Ascending aorta (tissue), 2 donors: ENCODE measurements around the gene PRPF19. TPM values are rescaled to one million over a fixed set of nuclear protein-coding genes. Genes with fewer than 3 reads are reported as not detected.

ENCODE experiments used
- DNase-seq, 2 donors: peaks; one replicate each; pipeline ENCODE4 v3.0.0-alpha.2; 2019; ENCODE audit warnings: low spot score in 2 of 2
- H3K27ac ChIP-seq, 2 donors: fragments of 200-600 bp; sonication (generic); one replicate each; pipeline ENCODE4 v1.5.1; 2016 to 2017; ENCODE audit warnings: mild to moderate bottlenecking in 1 of 2
- H3K27me3 ChIP-seq: fragments of 200-600 bp; sonication (generic); one replicate; pipeline ENCODE4 v1.5.1; 2017
- H3K36me3 ChIP-seq, 2 donors: fragments of 200-600 bp; sonication (generic); one replicate each; pipeline ENCODE4 v1.5.1; 2016
- H3K4me1 ChIP-seq, 2 donors: fragments of 200-600 bp; sonication (generic); one replicate each; pipeline ENCODE4 v1.5.1; 2016 to 2017; ENCODE audit warnings: mild to moderate bottlenecking in 1 of 2
- H3K4me3 ChIP-seq, 2 donors: fragments of 200-600 bp; sonication (generic); one replicate each; pipeline ENCODE4 v1.5.1; 2016 to 2017; ENCODE audit warnings: mild to moderate bottlenecking in 1 of 2
- H3K9me3 ChIP-seq, 2 donors: fragments of 200-600 bp; sonication (generic); one replicate each; pipeline ENCODE4 v1.5.1; 2016
- intact Hi-C: fragments of 100-400 bp; cut with DNase I; formaldehyde crosslinking; loops from one replicate; pipeline ENCODE4 v1.15.1; 2023
- total RNA-seq: library from RNA; depleted of rRNA; stranded (reverse); fragments of >200 nt; gene quantifications from one replicate; pipeline ENCODE4 v1.1.0, GENCODE V29; 2016
- TF ChIP-seq, protein P1 (sequence below), 3 experiments: fragments of 200-600 bp in 2 of 3; fragments of 450-650 bp in 1 of 3; sonication (generic) in 2 of 3; IDR thresholded peaks; one replicate each; pipeline ENCODE4 v1.5.1; 2016 to 2019; ENCODE audit warnings: antibody characterized with exemption in 3 of 3, mild to moderate bottlenecking in 1 of 3, moderate library complexity in 1 of 3

PRPF19 gene
- total RNA-seq, 1 donor from 2014 or later, result 61.6 TPM

DNA sequence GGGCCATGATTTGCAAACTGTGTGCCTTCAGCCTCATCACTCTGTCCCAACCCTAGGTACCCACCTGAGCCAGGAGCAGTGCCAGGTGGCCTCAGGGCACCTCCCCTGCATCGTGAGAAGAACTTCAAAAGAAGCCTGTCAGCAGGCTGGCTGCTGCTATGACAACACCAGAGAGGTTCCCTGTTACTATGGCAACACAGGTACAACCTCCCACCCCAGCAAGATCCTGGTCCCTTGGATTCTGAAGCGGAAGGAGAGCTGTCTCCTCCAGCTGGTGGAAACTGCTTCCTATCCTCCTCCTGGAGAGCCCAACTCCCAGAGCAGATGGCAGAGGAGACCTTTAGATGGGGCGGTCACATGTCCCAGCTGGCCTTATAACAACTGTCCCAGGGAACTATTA, 36.1 kb downstream of the PRPF19 start:
- H3K9me3 ChIP-seq, result no peaks in the 10 kb centered on the region
- no peaks in the 10 kb centered on the region for H3K36me3 ChIP-seq
- peak in 1 of 2 donors; percentile 44 for DNase-seq
- intact Hi-C loops, result no loop called here
- no peak overlapping the region for H3K27ac ChIP-seq
- H3K4me1 ChIP-seq, result no peaks in the 10 kb centered on the region
- no peak overlapping the region for H3K4me3 ChIP-seq
- TF ChIP-seq, protein P1, sequence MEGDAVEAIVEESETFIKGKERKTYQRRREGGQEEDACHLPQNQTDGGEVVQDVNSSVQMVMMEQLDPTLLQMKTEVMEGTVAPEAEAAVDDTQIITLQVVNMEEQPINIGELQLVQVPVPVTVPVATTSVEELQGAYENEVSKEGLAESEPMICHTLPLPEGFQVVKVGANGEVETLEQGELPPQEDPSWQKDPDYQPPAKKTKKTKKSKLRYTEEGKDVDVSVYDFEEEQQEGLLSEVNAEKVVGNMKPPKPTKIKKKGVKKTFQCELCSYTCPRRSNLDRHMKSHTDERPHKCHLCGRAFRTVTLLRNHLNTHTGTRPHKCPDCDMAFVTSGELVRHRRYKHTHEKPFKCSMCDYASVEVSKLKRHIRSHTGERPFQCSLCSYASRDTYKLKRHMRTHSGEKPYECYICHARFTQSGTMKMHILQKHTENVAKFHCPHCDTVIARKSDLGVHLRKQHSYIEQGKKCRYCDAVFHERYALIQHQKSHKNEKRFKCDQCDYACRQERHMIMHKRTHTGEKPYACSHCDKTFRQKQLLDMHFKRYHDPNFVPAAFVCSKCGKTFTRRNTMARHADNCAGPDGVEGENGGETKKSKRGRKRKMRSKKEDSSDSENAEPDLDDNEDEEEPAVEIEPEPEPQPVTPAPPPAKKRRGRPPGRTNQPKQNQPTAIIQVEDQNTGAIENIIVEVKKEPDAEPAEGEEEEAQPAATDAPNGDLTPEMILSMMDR (IDR thresholded peaks at IDR 0.05), result no peak
- no peaks in the 10 kb centered on the region for H3K27me3 ChIP-seq

DNA sequence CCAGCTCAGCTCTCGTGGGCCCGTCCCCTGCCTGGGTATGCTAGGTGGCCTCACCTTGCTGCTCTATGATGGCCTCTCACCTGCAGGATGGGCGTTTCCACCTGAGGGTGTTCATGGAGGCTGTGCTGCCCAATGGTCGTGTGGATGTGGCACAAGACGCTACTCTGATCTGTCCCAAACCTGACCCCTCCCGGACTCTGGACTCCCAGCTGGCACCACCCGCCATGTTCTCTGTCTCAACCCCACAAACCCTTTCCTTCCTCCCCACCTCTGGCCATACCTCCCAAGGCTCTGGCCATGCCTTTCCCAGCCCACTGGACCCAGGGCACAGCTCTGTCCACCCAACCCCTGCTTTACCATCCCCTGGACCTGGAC, 36.9 kb downstream of the PRPF19 start:
- no peak overlapping the region for H3K4me3 ChIP-seq
- H3K36me3 ChIP-seq, result no peaks in the 10 kb centered on the region
- H3K9me3 ChIP-seq, result no peaks in the 10 kb centered on the region
- H3K4me1 ChIP-seq, result no peaks in the 10 kb centered on the region
- H3K27ac ChIP-seq, result no peak overlapping the region
- DNase-seq, result peak in 1 of 2 donors; percentile 52
- TF ChIP-seq, protein P1 (IDR thresholded peaks at IDR 0.05), result no peak
- H3K27me3 ChIP-seq, result no peaks in the 10 kb centered on the region
- intact Hi-C loops, result no loop called here

DNA sequence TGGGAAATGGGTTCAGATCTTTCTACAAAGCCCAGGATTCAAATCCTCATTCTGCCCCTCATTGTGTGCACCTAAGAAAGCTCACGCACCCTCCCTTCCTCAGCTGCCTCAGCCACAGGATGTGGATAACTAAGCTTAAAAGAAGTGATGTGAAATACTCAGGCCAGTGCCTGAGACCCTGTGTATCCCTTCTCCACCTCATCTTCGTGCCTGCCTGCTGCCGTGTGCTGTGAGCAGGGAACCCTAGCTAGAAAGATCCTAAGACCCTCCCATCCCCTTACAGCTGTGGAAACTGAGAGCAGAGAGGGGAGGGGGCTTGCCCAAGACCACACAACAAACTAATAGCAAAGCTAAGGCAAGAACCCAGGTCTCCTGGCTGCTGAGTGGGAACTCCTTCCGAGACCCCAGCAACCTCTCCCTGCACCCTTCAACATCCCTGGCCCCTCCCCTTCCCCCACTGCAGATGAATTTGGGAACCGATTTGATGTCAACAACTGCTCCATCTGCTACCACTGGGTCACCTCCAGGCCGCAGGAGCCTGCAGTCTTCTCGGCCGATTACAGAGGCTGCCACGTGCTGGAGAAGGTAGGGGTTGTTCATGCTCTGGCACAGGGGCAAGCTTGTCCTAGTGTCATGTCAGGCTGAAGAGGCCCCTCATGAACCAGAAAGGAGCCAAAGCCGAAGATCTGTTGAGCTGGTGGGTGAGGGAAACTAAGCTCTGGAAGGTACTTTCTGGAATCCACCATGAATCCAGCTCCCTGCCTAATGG, 37.5 kb downstream of the PRPF19 start:
- Histone ChIP-seq H3K27ac (no peak overlapping the region), H3K27me3 (no peaks in the 10 kb centered on the region), H3K4me1 (no peaks in the 10 kb centered on the region), H3K4me3 (no peak overlapping the region), H3K9me3 (no peaks in the 10 kb centered on the region), H3K36me3 (no peaks in the 10 kb centered on the region)
- TF ChIP-seq, protein P1 (IDR thresholded peaks at IDR 0.05), result no peak
- DNase-seq, result peak in 1 of 2 donors; percentile 58
- intact Hi-C loops, result no loop called here

DNA sequence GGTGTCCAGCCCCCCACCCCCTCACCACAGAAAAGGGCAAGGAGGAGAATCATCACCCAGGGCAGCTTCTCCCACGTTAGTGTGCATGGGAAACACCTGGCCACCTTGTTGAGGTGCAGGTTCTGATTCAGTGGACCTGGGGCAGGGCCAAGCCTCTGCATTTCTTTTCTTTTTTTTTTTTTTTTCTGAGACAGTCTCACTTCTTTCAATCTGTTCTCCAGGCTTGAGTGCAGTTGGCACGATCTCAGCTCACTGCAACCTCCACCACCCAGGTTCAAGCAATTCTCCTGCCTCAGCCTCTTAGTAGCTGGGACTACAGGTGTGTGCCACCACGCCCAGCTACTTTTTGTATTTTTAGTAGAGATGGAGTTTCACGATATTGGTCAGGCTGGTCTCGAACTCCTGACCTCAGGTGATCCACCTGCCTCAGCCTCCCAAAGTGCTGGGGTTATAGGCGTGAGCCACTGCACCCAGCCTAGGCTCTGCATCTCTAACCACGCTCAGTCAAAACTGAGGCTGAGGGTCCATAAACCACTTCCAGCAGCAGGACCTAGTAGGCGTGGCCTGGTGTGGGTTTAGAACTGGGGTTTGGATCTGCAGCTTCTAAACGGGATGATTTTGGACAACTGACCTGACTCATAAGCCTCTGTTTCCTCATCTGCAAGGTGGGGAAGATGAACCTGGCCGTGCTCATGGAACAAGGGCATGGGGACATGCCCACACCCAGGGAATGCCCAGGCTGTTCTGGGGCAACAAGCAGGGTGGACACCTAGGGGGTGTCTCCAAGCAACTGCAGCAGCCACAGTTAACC, 38.3 kb downstream of the PRPF19 start:
- no peaks in the 10 kb centered on the region for H3K9me3 ChIP-seq
- TF ChIP-seq, protein P1 (IDR thresholded peaks at IDR 0.05), result no peak
- H3K27ac ChIP-seq, result no peak overlapping the region
- H3K36me3 ChIP-seq, result no peaks in the 10 kb centered on the region
- H3K27me3 ChIP-seq, result no peaks in the 10 kb centered on the region
- intact Hi-C loops, result no loop called here
- H3K4me1 ChIP-seq, result no peaks in the 10 kb centered on the region
- no peak overlapping the region for H3K4me3 ChIP-seq
- peak in 1 of 2 donors; percentile 50 for DNase-seq

DNA sequence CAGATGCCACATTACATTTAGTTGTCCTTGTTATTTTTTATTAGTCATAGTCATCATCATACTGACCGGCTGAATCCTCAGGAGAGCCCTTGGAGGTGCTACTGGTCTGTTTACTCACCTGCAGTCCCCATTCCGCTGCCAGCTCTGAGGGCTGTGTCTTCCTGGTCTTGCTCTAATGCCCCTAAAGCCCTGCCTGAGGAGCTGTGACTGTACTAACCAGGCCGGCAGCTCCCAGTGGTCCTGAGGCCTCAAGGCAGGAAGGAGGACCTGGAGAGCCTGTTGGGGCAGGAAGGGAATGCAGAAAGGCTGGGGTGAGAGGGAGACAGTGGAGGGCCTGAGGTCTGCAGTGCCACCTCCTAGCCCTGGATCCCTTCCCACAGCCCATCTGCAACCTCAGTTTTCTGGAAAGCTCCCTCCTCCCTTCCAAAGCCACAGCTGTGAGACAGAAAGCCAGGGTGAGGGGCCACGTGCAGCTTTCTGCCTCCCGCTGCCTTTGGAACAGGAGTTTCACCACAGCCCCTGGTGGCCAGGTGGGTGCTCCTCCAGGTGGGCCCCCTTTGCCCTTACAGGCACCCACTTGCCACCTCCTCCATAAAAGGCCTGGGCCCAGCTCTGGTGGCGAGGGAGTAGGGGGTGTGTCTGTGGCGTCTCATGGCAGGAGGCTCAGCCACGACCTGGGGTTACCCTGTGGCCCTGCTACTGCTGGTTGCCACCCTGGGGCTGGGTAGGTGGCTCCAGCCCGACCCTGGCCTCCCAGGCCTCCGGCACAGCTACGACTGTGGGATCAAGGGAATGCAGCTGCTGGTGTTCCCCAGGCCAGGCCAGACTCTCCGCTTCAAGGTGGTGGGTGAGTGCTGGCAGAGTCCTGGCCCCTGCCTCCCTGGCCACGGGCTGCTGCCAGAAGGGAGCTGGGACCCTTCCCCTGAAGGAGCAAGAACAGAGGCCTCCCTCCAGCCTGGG, 39.2 kb downstream of the PRPF19 start, which contains the start of gene ZP1:
TSS of gene ZP1 (plus strand) at position 632 of the 960 bp plus-strand sequence. CDS start at position 652, 20 bp downstream.
- intact Hi-C loops, result no loop called here
- Histone ChIP-seq H3K4me1 (no peaks in the 10 kb centered on the region), H3K9me3 (no peaks in the 10 kb centered on the region), H3K27ac (no peak within 1 kb of the TSS), H3K36me3 (no peaks in the 10 kb centered on the region), H3K4me3 (no peak within 1 kb of the TSS), H3K27me3 (no peaks in the 10 kb centered on the region)
- TF ChIP-seq, protein P1 (IDR thresholded peaks at IDR 0.05), result no peak
- DNase-seq, result peak in 1 of 2 donors; percentile 40
